A549 (cell line): ENCODE data around the gene SUMO3.

Experiments
- BCL3 ChIP-seq: fragments of >200 bp; sonication (Bioruptor Twin); formaldehyde crosslinking; IDR thresholded peaks from 3 replicates; pipeline ENCODE4 v1.6.1; 2016
- CBX2 ChIP-seq: fragments of 200-600 bp; sonication (generic); IDR thresholded peaks from 2 replicates; pipeline ENCODE4 v1.6.1; 2016; ENCODE audit warnings: low read depth, mild to moderate bottlenecking, borderline replicate concordance
- CBX8 ChIP-seq: fragments of 200-600 bp; sonication (generic); IDR thresholded peaks from 2 replicates; pipeline ENCODE4 v1.6.1; 2016
- CTCF ChIP-seq: fragments of >200 bp; sonication (Bioruptor Twin); formaldehyde crosslinking; IDR thresholded peaks from 3 replicates; pipeline ENCODE4 v1.5.1; 2016
- HMGXB4 ChIP-seq: fragments of 250-450 bp; sonication (Bioruptor Pico); IDR thresholded peaks from 2 replicates; pipeline ENCODE4 v1.5.0; 2021; ENCODE audit warnings: mild to moderate bottlenecking, moderate library complexity, borderline replicate concordance
- JUN ChIP-seq, 2 experiments: fragments of >200 bp; sonication (Bioruptor Twin); formaldehyde crosslinking; IDR thresholded peaks; 2 replicates in 1 of 2; 3 replicates in 1 of 2; pipeline ENCODE4 v1.6.1; 2016 to 2017
- MAFK ChIP-seq: fragments of 450-650 bp; IDR thresholded peaks from 2 replicates; pipeline ENCODE4 v1.6.1; 2014; ENCODE audit not compliant: partially characterized antibody
- MAX ChIP-seq: IDR thresholded peaks from 2 replicates; pipeline ENCODE4 v1.6.1; 2012
- PHF8 ChIP-seq: fragments of 200-600 bp; sonication (generic); IDR thresholded peaks from 2 replicates; pipeline ENCODE4 v1.6.1; 2016; ENCODE audit warnings: low read depth, mild to moderate bottlenecking, antibody characterized with exemption, moderate library complexity, borderline replicate concordance
- POLR2A ChIP-seq: IDR thresholded peaks from 2 replicates; pipeline ENCODE4 v1.6.1; 2012; ENCODE audit warnings: mild to moderate bottlenecking, low read length
- RFX5 ChIP-seq: fragments of 450-650 bp; IDR thresholded peaks from 2 replicates; pipeline ENCODE4 v1.7.1; 2014; ENCODE audit warnings: antibody characterized with exemption, mild to moderate bottlenecking, moderate library complexity
- RNF2 ChIP-seq: fragments of 200-600 bp; sonication (generic); IDR thresholded peaks from 2 replicates; pipeline ENCODE4 v1.6.1; 2016; ENCODE audit warnings: low read depth, mild to moderate bottlenecking, antibody characterized with exemption, moderate library complexity, borderline replicate concordance
- TFCP2L1 ChIP-seq: fragments of 250-450 bp; sonication (Bioruptor Pico); IDR thresholded peaks from 2 replicates; pipeline ENCODE4 v1.5.0; 2021; ENCODE audit warnings: mild to moderate bottlenecking

- TF ChIP-seq CTCF (no peak), CBX8 (no peak), POLR2A (no peak), BCL3 (no peak), PHF8 (no peak), MAX (no peak), RNF2 (no peak), TFCP2L1 (no peak), HMGXB4 (CRISPR knock-in tag) (no peak), JUN (IDR thresholded peaks at IDR 0.05) (no peak), MAFK (no peak), CBX2 (no peak), RFX5 (no peak)
Observed at GRCh38 chr21:44813149-44813548, 4.7 kb downstream of the SUMO3 start.
